Measurements from ENCODE around the gene LPP.

LPP gene

GRCh38 chr3:188557235-188557634 is 403.3 kb downstream of the LPP start:
- no peak for DNase-seq (ENCODE audit: low read depth)

GRCh38 chr3:188558343-188559071 is 404.6 kb downstream of the LPP start:
- no peak for DNase-seq (ENCODE audit: low read depth)

GRCh38 chr3:188559072-188559429 is 405.1 kb downstream of the LPP start:
- DNase-seq (ENCODE audit: low read depth) = no peak

DNA sequence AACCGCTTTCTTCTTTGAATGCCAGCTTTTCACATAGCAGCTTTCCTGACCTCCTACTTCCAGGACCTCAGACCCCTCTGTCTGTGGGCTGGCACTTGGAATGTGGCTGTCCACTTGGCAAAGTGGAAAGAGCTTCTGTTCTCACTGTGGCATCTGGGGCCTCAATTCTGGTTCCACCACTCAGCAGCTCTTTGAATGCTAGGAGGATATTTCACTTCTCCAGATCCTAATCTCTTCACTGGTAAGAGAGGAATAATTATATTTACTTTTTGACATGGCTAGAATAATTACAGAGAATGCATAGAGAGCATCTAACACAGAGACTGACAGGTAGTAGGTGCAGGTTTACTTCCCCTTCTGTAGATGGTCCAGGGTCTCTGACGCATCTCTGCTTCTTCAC is 405.9 kb downstream of the LPP start:
- DNase-seq (ENCODE audit: low read depth) = no peak

- no peak for DNase-seq (ENCODE audit: low read depth)
Measured at GRCh38 chr3:188562144-188562543, 408.2 kb downstream of the LPP start.

DNA sequence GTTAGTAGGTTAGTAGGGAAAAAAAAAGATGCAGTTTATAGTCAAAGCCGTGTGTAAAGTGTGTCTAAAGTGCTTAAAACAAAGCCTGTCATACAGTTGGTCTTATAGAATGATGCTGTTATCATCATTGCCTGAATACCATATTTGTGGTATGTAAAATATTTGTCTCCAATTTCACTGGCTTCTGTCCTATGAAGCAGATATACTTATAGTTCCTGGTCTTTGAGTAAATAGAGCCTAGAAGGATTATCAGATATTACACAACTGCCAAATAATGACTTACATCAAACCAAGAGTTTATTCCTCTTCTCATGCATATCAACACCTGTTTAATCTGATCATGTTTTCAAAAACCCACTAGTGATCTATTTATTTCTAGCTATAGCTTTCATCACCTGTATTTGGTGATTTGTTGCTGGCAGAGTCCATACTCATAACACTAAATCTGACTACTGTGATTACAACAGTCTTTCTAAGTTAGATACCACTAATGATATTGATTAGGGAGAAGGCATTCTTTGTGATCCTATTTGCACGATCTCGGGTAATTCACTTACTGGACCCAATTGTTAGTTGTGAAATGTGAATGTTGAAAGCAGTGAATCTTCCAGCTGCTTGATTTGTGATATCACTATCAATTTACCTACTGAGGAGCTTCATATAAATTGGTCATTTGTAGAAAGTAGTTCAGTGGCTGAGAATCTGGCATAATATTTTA is 413.7 kb downstream of the LPP start:
- DNase-seq (ENCODE audit: low read depth) = no peak

DNA sequence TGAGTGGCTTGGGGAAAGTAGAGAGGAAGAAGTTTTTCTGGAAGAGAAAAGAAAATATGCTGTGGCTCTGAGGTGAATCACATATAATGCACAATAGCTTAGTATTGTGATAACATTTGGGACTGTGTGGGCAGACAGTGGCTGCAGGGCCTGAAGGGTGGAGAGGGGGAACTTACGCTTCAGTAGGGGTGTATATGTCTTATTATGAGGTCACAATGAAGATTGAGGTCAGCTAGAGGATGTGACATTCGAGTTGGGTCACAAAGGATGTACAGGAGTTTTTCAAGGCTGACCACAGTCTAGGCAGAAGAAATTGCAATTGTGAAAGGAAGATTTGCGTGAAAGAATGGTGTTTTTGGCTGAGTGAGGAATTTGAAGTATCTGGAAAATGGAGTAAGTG is 414.8 kb downstream of the LPP start:
- DNase-seq (ENCODE audit: low read depth) = no peak

DNA sequence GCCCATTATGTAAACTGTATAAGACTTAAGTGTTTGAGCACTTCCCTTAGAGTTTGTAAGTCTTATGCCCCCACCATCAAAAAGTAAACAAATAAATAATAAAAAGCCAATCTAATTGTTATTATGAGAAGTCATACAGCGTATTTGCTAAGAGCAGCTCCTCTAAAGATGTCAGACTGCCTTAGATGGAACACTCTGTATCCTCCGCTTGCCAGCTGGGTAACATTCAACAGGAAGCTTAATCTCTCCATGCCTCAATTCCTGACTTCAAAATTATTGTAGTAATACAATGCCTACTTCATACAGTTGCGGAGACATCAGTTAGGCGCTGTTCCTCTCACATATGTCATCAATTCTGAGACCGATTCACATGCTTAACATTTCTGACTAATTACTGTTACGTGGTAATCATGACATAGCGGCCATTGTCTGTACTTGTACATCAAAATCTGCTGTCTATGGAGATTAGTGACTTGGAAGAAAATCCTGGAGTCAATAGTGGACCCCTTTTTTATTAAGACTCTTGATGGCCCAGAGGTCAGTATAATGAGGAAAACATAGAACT is 417.7 kb downstream of the LPP start:
- no peak for DNase-seq (ENCODE audit: low read depth)

DNA sequence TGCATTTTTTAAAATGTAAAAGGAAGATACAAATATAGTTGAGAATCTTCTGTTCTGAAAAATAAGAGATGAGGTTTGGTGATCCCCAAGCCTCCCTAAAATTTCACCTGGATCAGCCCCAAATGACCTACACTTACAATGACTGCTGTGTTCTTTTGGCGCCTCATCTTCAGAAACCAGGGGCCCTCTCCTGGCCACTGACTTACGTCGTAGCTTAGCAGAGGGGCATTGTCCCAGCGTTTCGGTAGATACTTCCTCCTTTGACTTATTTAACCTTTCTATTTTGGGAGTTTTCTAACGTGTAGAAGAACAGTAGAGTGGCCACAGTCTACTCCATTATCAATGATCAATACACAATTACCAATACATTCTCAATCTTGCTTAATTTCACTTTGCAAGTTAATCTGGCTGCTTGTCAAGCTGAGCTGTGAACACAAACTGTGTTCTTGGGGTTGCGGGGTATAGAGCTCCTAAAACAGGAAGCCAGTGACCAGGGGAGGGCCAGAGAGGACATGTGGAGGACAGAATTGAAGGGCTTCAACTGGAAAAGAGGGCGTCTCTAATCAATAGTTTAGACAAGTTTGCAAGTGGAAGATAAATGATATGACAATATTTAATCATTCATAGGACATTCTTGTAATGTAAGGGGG is 419.5 kb downstream of the LPP start:
- DNase-seq (ENCODE audit: low read depth) = no peak

- no peak for DNase-seq (ENCODE audit: low read depth)
Measured at GRCh38 chr3:188573956-188574355, 420.0 kb downstream of the LPP start.

DNA sequence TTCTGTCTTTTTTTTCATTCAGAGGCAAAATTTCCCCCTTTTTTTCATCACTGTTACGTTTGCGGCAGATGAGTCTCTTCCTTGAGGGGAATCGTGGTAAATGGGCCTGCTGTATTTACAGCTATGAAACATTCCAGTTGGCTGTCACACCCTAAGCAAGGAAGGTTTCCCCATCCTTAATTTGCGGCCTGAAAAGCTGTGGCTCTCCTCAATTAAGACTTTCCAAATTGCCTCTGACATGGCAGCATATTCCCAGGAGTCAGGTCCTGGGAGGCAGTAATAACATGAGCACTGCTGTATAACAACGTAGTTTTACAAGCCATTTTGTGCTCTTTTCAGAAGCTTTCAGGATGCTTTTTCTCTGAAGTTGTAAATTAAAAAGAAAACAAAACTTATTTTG is 420.9 kb downstream of the LPP start:
- no peak for DNase-seq (ENCODE audit: low read depth)

DNA sequence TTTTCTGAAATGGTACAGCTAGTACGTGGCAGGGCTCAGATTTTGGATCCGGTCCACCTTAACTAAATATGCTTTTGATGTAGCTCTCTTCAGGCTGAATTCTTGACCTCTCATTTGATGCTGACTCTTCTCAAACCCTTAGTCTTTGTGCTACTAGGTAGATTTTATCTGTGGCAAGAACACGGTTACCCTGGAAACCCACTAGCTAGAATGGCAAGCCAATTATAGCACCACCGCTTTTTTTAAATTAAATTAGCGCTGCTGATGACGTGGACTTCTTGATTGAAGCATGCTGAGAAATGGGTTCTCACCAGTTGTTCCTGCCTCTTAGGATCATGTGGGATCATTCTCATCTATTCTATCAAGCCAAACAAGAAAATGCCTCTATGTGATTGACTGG is 421.5 kb downstream of the LPP start:
- no peak for DNase-seq (ENCODE audit: low read depth)

- no peak for DNase-seq (ENCODE audit: low read depth)
Measured at GRCh38 chr3:188577539-188577938, 423.6 kb downstream of the LPP start.

GRCh38 chr3:188578576-188579363 is 424.8 kb downstream of the LPP start:
- no peak for DNase-seq (ENCODE audit: low read depth)

DNA sequence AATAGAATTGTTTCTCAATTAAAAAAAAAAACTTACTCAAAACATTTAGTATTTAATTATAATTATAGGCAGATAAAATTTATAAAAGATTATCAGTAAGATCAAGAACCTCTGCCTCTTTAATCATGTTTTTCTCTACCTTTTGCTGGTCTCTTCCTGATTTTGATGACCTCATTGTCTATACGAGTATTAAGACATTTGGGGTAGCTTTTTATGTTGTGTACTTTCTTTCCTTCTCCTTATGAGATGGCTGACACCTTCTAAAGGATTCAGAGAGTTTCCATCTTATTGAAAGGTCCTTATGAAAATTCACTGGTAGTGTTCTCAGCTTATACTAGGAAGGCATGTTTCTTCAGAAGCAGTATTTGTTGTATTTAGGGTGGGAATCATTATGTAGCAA is 426.3 kb downstream of the LPP start:
- no peak for DNase-seq (ENCODE audit: low read depth)

DNA sequence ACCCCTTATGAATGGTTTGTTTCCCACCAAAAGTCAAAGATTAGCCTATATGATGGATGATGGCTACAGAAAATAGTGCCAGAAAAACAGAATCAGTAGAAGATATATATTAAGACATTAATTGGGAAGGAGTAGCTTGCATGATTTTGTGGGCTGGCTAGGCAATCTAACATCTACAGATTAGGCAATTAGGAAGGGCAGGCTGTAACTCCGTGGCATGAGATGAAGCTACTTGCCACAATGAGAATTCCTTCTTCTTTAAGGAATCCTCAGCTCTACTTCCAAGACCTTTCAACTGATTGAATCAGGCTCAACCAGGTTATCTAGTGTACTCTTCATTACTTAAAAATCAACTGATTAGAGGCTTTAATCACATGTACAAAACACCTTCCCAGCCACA is 426.7 kb downstream of the LPP start:
- DNase-seq (ENCODE audit: low read depth) = no peak

DNA sequence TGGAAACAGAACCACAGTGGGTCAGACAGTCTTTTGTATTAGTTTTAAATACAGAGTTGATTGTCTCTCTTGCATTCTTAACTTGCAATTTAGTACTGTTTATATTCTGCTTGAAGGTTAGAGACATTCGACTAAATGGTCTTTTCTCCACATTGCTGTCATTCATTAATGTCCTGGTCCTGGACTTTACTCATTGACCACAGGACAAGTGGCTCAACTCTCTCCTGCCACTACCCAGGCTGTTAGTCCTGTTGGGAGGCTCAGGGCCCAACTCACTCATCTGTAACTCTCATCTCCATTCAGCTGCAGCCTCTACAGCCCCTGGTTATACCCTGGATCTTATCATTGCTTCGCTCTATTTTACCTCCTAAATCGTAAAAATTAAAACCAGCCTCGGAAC is 427.4 kb downstream of the LPP start:
- DNase-seq (ENCODE audit: low read depth) = no peak

DNA sequence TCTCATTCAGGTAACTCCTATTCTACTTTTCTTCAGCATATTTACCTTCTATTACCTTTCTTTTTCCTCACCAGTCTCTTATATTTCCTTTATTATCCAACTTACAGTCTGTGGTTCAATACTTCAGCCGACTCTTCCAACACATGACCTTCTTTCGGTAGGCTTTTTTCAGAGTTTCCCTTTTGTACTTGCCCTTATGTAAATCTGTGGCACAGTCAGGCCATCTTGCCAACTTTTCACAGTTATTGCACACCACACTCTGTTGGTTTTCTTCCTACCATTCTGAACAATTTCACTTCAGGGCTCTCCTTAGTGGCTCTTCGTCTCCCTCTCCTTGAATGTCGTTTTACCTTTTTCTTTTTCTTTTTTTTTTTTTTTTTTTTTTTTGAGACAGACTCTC is 427.8 kb downstream of the LPP start:
- DNase-seq (ENCODE audit: low read depth) = no peak

DNA sequence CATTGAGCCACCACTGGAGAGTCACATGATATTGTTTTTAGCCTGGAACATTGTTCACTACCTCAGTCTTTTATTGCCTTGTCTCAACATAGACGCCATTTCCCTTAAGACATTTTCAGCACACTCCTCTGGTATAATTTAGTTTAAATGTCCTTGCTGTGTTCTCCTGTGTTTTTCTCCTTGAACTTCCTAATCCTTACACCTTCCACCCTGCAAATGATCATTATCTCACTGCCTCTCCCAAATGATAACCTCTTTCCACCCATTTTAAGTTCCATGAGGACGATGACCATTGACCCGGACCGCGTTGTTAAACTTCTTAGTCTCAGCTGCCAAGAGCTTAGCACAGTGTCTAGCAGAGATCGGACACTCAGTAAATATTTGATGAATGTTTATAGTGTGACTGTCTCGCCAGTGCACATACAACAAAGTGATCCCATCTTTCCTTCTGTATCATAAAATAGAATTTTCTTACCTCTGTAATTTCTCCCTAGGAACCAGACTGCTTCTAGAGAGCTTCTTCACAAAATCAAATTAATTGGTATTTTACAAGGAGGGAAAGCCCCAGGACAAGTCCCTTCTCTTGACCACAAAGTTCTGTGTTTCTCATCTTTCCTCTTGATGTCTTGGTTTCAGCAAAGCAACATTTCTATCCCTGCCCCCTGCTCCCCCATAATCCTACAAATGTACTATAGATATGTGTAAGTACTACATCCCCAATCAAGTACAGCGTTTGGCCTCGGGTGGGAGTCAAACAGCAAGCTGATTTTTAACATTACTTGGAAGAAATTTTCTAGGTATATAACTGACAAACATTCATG is 429.6 kb downstream of the LPP start:
- no peak for DNase-seq (ENCODE audit: low read depth)

DNA sequence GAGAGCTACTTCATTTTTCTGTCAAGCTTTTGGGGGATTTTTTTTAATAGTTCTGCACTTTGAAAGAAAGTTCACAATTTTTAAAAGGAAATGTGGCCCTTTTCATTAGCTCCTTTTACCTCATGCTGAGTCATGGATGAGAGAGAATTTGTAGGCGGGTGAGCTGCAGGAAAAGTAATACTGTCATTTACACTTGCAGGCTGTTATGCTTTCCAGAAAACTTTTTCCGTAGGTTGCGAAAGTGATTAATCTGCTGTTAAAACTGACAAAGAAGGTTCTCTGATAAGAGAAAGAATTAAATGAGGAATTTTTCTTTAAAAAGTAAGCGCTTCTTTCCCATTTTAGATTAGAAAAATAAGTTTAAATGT is 430.2 kb downstream of the LPP start:
- DNase-seq (ENCODE audit: low read depth) = no peak

DNA sequence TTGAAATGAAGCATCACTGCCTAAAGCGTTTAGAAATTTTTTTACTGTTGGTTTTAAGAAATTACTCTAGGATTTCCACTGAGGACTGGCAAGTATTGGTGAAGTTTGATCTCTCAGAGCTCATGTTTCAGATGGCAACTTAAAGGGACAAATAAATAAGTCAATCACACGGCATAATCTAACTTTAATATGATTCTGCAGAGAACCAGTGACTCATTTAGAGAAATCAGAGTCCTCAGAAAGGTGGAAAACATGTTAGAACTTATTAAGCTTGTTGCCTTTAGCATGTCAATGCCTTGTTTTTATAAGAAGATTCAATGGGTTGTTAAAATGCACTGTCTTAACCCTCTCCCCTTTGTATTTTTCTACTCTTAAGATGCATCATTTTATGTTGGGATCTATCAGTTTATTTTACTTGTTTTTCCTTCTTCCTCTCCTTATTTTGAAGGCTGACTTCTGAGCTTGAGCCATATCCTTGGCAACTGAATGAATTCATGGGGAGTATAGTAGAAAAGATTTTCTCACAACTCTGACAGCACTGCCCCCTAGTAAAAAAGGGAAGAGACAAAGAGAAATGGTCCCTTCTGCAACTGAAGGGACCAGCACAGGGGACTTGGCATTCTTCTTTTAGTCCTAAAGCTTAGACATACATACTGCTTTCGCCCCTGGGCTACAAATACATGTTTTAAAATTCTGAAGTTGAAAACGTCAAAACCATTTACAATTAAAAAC is 431.2 kb downstream of the LPP start:
- DNase-seq (ENCODE audit: low read depth) = no peak

All from non-pigmented ciliary epithelial cell (primary cell).